HG03095 (cell line): Measurements from ENCODE around the gene DNM3.
"Not testable (repeated sequence)": the region's sequence is repeated elsewhere in the genome, so short reads cannot be mapped to it uniquely, and the experiment has no call there.

ENCODE experiments used
- ATAC-seq: cut with Tn5 transposase; IDR thresholded peaks from one replicate; pipeline ENCODE4 v1.9.1; 2021; ENCODE audit warnings: moderate library complexity; ENCODE audit not compliant: unreplicated experiment

The DNM3 gene

GRCh38 chr1:172431721-172432192 lies 590.5 kb downstream of the DNM3 start:
- no peak for ATAC-seq

- ATAC-seq, result not testable (repeated sequence)
These were observed 595.9 kb downstream of the DNM3 start for GRCh38 chr1:172437183-172437582.

GRCh38 chr1:172442404-172442803 lies 601.1 kb downstream of the DNM3 start:
- no peak for ATAC-seq

- no peak for ATAC-seq
These were observed 601.7 kb downstream of the DNM3 start for GRCh38 chr1:172442843-172443565.

GRCh38 chr1:172443666-172444453 lies 602.6 kb downstream of the DNM3 start, which contains the start of gene PIGC:
TSS of gene PIGC (minus strand) at chr1:172444069. CDS start at chr1:172442622, 1,447 bp downstream.
- ATAC-seq, result peak; percentile 100

GRCh38 chr1:172446547-172446946 lies 605.2 kb downstream of the DNM3 start:
- no peak for ATAC-seq

GRCh38 chr1:172447641-172448040 lies 606.3 kb downstream of the DNM3 start:
- no peak for ATAC-seq

GRCh38 chr1:172448995-172449584 lies 607.8 kb downstream of the DNM3 start:
- no peak for ATAC-seq

- ATAC-seq, result peak; percentile 93
These were observed 608.6 kb downstream of the DNM3 start for GRCh38 chr1:172449585-172450523.

- ATAC-seq, result no peak
These were observed 609.2 kb downstream of the DNM3 start for GRCh38 chr1:172450524-172450885.

- ATAC-seq, result no peak
These were observed 609.7 kb downstream of the DNM3 start for GRCh38 chr1:172451002-172451443.

- ATAC-seq, result no peak
These were observed 611.3 kb downstream of the DNM3 start for GRCh38 chr1:172452536-172453152.

GRCh38 chr1:172453153-172453545 lies 611.9 kb downstream of the DNM3 start:
- ATAC-seq, result no peak

GRCh38 chr1:172453607-172454006 lies 612.3 kb downstream of the DNM3 start:
- no peak for ATAC-seq

GRCh38 chr1:172455451-172455850 lies 614.2 kb downstream of the DNM3 start:
- ATAC-seq, result no peak

- no peak for ATAC-seq
These were observed 615.1 kb downstream of the DNM3 start for GRCh38 chr1:172456344-172456769.

- ATAC-seq, result no peak
These were observed 616.3 kb downstream of the DNM3 start for GRCh38 chr1:172457479-172458130.

- no peak for ATAC-seq
These were observed 618.9 kb downstream of the DNM3 start for GRCh38 chr1:172460177-172460576.

GRCh38 chr1:172460887-172461315 lies 619.6 kb downstream of the DNM3 start:
- ATAC-seq, result no peak
